22Rv1 (cell line): Measurements from ENCODE around the gene CHRM3.

Experiments used
- H3K27ac ChIP-seq: fragments of 450-650 bp; 2 replicates; pipeline ENCODE4 v1.5.1; 2017
- CTCF ChIP-seq: fragments of 450-650 bp; IDR thresholded peaks from 2 replicates; pipeline ENCODE4 v1.5.1; 2017; ENCODE audit warnings: mild to moderate bottlenecking
- ZFX ChIP-seq: fragments of 450-650 bp; IDR thresholded peaks from 2 replicates; pipeline ENCODE4 v1.6.1; 2017; ENCODE audit warnings: antibody characterized with exemption, borderline replicate concordance

CHRM3 gene

DNA sequence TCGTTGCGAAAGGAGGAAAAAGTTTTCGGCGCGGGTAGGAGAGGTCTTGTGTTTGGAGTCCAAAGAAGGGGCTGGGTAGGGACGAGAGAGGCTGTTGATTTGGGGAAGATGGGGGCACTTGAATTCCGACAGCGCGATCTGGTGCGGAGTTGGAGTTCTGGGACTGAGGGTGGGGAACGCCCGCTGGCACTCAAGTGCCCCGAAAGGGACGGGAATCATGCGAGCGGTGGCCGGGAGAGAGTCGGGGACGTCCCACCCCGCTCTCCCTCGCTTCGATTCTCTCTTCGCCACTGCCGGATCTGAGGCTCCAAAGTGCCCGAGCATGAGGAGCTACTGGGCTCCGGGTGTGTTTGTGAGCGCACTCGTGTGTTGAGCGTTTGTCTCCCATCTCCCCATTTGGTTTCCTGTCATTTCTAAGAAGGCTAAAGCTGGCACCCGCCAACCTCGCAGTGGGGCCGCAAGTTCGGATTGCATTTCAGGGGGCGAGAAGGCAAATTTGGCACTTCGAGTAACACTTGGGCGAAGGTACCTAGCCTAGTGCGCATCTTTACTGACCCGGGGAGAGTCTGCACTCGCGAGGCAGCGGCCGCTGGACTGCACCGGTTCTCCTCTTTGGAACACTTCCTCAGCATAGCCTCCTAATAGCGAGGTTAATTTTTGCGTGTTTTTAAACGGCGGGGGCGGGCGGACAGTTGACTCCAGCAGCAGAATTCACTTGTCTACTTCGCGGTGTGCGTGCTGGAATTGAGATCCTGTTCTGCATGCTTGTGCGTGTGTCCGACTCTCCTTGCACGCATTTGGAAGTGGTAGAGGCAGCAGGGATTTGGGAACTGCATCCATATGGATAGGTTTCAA is 1.2 kb downstream of the CHRM3 start:
- TF ChIP-seq CTCF = no peak
- TF ChIP-seq ZFX = no peak
- H3K27ac ChIP-seq = peak overlapping the region; percentile 85

GRCh38 chr1:239388159-239388485 is 1.8 kb downstream of the CHRM3 start:
- no peak overlapping the region for H3K27ac ChIP-seq
- TF ChIP-seq ZFX = no peak
- no peak for TF ChIP-seq CTCF

- no peak overlapping the region for H3K27ac ChIP-seq
- TF ChIP-seq CTCF (no peak), ZFX (no peak)
Observed at GRCh38 chr1:239388578-239388977, 2.2 kb downstream of the CHRM3 start.

- H3K27ac ChIP-seq = no peak overlapping the region
- TF ChIP-seq ZFX (no peak), CTCF (no peak)
Observed at GRCh38 chr1:239389703-239390102, 3.3 kb downstream of the CHRM3 start.

DNA sequence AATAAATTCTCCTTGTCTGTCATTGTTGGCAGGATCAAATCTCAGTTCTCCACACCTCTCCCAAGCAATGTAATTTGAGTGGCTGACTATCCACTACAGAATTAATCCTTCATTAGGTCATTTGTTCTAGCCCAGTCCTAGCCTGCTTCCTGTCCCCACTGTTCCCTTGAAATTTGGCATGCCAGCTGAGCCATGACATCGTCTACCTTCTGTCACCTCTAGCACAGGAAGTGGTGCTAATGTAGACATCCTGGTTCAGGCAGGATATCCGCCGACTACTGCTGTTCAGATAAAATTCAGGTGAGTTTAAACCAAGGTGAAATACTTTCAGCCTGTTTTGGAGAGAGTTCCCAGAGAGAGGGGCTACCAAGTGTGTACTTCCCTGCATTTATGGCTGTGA is 5.9 kb downstream of the CHRM3 start:
- no peak for TF ChIP-seq CTCF
- no peak for TF ChIP-seq ZFX
- no peak overlapping the region for H3K27ac ChIP-seq

DNA sequence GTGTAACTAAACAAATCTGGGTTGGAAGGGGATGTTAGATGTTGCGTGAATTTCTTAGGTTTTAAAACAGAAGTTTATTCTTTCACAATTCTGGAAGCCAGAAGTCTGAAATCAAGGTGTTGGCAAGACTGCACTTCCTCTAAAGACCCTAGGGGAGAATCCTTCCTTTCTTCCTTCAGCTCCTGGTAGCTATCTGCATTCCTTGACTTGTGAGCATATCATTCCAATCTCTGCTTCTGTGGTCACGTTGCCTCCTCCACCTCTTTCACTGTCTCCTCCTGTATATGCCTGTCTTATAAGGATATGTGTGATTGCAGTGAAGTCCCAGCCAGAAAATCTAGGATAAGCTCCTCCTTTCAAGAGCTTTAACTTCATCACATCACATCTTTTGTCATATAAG is 7.7 kb downstream of the CHRM3 start:
- H3K27ac ChIP-seq = no peak overlapping the region
- TF ChIP-seq CTCF = no peak
- TF ChIP-seq ZFX = no peak

DNA sequence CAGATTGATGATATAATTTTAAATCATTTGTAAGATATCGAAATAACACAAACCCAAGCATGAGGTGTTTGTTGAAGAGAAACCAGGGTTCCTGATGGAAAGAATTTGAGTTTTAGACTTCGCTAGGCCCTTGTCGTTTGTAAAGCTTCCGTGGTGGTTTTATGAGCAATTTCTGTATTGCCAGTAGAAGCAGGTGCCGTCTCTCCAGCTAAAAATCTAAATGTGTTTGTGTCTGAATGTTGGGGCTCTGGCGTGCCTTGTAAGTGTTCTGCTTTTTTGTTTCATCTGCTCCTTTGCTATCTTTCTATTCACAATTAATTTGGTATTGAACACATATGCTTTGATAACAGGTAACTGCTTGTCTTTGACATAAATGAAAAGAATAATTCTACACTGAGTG is 27.5 kb downstream of the CHRM3 start:
- TF ChIP-seq ZFX = no peak
- TF ChIP-seq CTCF = no peak
- no peak overlapping the region for H3K27ac ChIP-seq
